GM18861 (cell line): ENCODE data around the gene LYSMD1.
"Not testable (repeated sequence)": the region's sequence is repeated elsewhere in the genome, so short reads cannot be mapped to it uniquely, and the experiment has no call there.

Source experiments
- ATAC-seq: cut with Tn5 transposase; IDR thresholded peaks from one replicate; pipeline ENCODE4 v1.9.1; 2021; ENCODE audit not compliant: unreplicated experiment

The LYSMD1 gene

GRCh38 chr1:151165738-151166504 is at the start of gene LYSMD1, which contains the start of gene SCNM1:
LYSMD1 (minus strand) TSS chr1:151165902; CDS start chr1:151165258, 644 bp downstream.
SCNM1 (plus strand) TSS chr1:151166144; CDS start chr1:151166153, 9 bp downstream.
- peak; percentile 83 for ATAC-seq

GRCh38 chr1:151213560-151213959 is 47.9 kb upstream of the LYSMD1 start:
- ATAC-seq: no peak

GRCh38 chr1:151211972-151212705 is 46.4 kb upstream of the LYSMD1 start:
- ATAC-seq: no peak

- ATAC-seq: no peak
These were observed 45.1 kb upstream of the LYSMD1 start for GRCh38 chr1:151210830-151211229.

DNA sequence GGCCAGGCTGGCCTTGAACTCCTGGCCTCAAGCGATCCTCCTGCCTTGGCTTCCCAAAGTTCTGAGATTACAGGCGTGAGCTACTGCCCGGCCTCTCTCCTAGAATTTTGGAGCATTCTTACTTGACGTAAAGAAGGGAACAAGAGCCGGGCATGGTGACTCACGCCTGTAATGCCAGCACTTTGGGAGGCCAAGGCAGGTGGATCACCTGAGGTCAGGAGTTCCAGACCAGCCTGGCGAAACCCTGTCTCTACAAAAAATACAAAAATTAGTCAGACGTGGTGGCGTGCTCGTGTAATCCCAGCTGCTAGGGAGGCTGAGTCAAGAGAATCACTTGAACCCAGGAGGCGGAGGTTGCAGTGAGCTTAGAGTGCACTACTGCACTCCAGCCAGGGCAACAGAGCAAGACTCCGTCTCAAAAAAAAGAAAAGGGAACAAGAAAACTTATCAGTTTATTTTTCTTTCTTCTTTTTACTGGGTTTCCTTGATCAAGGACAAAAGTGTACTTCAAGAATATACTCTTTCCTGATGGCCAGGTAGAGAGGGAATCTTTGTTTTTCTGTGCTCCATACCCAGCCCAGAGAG is 39.8 kb upstream of the LYSMD1 start:
- not testable (repeated sequence) for ATAC-seq

DNA sequence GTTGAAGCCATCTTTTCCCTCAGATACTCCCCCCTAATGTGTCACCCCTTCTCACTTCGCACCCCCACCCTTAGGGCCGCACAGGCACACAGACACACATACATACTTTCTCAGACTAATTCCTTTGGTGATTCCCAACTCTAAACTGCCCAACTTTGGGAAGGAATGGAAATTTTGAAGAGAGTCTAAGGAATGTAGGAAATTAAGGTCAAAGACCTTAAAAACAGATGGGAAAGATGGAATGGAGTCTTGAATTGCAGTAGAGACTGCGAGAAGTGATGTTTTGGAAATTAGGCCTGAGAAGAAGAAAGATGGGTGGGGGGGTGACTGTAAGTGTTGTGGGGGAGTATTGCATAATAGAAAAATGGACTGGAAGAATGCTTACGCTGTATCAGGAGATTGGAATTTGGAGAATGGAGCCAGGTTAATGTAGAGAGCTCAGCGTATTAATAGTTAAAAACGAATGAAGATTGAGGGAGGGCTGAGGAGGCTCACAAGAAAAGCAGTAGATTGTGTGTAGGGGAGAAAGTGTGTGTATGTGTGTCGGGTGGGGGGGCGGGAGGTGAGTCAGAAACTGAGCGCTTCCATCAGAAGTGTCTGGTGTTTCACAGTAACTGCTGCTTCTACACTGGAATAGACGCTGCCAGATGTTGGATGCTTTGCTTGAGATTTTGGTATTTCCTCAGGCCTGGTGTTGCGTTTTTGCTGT is 34.3 kb upstream of the LYSMD1 start:
- no peak for ATAC-seq

DNA sequence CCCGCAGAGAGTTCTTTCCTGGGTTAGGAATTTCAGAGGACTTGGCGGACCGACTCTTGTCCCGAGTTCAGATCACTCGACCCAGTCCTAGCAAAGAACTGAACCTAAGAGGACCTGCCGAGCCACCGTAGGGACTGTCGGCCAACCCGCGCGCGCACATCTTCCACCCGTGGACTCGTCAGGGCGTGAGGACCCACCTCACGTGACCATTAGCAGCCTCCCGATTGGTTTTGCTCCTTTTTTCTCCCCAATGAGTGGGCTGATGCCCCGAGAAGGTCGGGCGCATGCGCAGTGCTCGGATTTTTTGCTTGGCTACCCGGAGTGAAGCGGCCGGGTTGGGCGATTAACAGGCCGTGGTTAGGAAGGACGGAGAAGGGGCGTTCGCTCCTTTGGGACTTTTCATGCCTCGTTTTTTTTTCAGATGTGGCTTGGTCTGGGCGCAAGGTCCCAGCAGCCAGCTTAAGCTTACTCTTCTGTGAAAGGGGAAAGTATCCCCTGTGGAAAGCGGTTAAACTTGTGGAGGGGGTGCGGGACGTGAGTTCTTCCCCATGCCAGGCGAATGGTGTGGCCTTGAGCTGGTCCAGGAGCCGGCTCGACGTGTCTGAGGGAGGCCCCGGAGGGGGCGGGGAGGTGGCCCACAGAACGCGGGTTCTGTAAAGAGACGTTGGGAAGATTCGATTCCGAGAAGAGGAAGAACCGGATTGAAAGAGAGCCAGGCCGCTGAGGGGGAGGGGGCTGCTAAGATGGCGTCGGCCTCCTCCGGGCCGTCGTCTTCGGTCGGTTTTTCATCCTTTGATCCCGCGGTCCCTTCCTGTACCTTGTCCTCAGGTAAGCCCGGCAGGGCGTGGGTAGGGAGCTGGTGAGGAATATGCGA is 32.8 kb upstream of the LYSMD1 start, which contains the start of gene PIP5K1A:
TSS of gene PIP5K1A (plus strand) at position 299 of the 874 bp plus-strand sequence. CDS start at position 744, 445 bp downstream.
- peak; percentile 76 for ATAC-seq

- no peak for ATAC-seq
These were observed 32.2 kb upstream of the LYSMD1 start for GRCh38 chr1:151197863-151198253.

DNA sequence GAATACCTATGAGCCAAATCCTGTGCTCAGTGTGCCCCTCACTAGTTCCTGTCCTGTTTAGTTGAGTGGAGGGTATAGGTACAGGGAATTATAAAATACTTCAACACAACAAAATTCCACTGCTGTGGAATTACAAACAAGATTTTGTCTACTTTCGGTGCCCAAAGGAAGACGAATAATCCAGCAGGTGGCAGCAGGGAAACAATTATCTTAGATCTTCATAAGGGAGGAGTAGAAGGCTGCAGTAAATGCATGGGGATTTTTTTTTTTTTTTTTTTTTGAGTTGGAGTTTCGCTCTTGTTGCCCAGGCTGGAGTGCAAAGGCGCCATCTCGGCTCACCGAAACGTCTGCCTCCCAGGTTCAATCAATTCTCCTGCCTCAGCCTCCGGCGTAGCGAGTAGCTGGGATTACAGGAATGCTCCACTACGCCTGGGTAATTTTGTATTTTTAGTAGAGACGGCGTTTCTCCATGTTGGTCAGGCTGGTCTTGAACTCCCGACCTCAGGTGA is 30.6 kb upstream of the LYSMD1 start:
- ATAC-seq: no peak

DNA sequence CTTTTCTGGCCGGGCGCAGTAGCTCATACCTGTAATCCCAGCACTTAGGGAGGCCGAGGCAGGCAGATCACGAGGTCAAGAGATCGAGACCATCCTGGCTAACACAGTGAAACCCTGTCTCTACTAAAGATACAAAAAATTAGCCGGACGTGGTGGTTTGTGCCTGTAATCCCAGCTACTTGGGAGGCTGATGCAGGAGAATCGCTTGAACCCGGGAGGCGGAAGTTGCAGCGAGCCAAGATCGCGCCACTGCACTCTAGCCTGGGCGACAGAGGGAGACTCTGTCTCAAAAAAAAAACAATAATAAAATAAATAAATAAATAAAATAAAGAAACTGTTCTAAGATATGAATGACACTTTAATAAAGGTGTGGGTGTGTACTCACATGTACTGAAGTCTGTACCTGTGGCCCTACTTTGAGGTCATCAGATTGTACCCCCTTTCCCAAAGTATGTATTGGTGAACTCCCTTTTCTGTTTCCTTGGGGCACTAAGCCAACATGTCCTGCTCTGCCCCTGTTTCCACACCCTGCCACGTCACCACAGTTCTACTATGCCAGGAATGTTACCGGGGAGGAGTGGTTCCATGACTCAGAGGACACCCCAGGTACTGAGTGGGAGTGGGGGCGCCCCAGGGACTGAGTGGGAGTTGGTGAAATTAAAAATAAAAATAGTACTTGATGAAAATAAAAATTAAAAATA is 29.3 kb upstream of the LYSMD1 start:
- ATAC-seq: not testable (repeated sequence)

- ATAC-seq: no peak
These were observed 28.2 kb upstream of the LYSMD1 start for GRCh38 chr1:151193856-151194255.

DNA sequence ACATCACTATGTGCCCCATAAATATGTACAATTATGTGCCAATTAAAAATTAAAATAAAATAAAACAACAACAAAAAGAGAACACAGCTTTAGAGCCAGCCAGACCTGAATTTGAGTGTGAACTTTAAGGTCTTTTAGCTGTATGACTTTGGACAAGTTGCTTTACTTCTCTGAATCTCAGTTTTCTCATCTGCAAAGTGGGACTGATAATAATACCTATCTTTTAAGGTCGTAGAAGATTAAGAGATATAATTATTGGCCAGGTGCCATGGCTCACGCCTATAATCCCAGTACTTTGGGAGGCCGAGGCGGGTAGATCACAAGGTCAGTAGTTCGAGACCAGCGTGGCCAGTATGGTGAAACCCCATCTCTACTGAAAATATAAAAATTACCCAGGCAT is 27.6 kb upstream of the LYSMD1 start:
- ATAC-seq: no peak

GRCh38 chr1:151192047-151192446 is 26.3 kb upstream of the LYSMD1 start:
- no peak for ATAC-seq

GRCh38 chr1:151189637-151190445 is 24.1 kb upstream of the LYSMD1 start, which contains the start of gene VPS72:
VPS72 (minus strand) TSS chr1:151190197; CDS start chr1:151190121, 76 bp downstream.
- ATAC-seq: peak; percentile 81

- not testable (repeated sequence) for ATAC-seq
These were observed 23.0 kb upstream of the LYSMD1 start for GRCh38 chr1:151188667-151189066.

- ATAC-seq: no peak
These were observed 21.5 kb upstream of the LYSMD1 start for GRCh38 chr1:151187205-151187604.

DNA sequence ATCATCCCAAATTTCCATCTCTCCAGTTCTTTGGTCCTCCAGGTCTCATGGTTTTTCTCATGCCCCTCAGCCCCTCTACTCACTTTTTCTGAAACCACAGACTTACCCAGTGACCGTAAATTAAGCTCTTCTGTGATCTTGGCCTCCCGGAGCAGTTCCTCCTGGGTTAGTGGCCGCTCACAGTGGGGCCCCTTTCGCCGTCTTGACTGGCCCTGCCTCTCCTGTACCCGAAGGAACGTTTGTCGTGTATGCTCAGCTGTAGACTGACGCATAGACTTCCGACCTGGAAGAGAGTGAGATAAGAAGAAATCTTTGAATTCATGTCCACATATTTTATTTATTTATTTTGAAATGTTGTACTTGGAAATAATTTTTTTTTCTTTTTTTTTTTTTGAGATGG is 18.5 kb upstream of the LYSMD1 start:
- no peak for ATAC-seq

DNA sequence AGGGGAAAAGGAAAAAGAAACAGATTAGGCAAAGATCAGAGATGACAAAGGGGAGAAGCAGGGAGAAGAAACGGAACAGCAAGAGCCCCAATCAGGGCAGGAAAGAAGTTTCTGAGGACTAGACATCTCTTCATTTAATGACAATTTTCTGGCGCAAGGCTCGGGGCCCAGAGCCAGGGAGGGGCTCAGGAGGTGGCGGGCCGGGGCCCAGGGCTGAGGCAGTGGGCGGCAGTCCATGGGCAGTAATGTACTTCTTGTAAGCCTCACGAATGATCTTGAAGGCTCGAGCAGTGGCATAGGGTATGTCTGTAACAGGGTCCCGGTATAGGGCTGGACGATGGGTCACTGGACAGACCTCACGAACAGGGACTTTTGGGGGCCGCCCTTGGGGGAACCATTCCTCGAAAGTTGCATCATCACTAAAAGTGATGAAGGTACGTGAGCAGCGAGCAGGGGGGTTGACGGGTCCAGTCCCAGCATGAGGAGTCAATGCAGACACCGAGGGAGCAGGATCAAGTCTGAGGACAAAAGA is 10.9 kb upstream of the LYSMD1 start:
- no peak for ATAC-seq
